IPS-15b (cell line): ENCODE results near the gene GOLGB1.

Experiments used
- H3K27me3 ChIP-seq: one replicate; pipeline ENCODE4 v1.6.1; 2013; ENCODE audit warnings: low read length; ENCODE audit not compliant: control insufficient read depth, insufficient read depth
- H3K36me3 ChIP-seq: one replicate; pipeline ENCODE4 v1.6.1; 2013; ENCODE audit warnings: low read length; ENCODE audit not compliant: control insufficient read depth, insufficient read depth
- H3K4me1 ChIP-seq: one replicate; pipeline ENCODE4 v1.6.1; 2013; ENCODE audit warnings: mild to moderate bottlenecking, low read length; ENCODE audit not compliant: control insufficient read depth, insufficient read depth
- H3K4me3 ChIP-seq: one replicate; pipeline ENCODE4 v1.5.1; 2013; ENCODE audit warnings: low read depth, low read length
- H3K9ac ChIP-seq: one replicate; pipeline ENCODE4 v1.6.1; 2013; ENCODE audit warnings: low read depth, mild to moderate bottlenecking, low read length
- H3K9me3 ChIP-seq: one replicate; pipeline ENCODE4 v1.6.1; 2013; ENCODE audit warnings: mild to moderate bottlenecking, low read length; ENCODE audit not compliant: control insufficient read depth, insufficient read depth

The GOLGB1 gene

DNA sequence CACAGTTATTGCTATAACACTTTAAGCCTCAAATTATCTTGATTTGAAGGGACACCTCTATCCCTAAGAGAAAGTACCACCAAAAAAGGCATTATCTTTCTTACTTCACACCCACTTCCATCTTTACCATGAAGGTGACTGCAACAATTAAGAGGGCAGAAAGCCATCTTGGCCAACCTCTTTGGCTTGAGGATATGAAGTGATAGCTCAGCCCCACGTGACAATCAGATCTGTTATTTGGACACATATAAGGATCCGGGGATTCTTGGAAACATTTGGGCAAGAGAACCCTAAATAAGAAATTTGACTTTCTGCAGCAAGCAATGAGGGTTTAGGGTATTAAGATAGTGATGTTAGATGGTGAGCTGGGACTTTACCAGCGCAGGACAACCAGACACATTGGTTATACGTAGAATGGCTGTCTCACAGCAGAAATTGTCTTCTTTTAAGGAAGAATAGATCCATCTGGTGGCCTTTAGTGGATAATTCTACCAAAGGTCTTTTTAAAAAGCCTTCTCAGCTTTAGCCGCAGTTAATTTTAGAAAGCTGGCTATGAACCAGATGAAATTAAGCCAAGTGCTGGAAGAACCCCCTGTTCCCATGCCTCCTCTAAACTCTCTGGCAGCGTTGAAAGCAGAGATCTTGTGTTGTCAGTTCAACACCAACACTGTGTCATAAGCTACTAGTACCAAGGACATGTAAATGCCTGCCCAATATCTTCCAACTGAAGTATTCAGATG, 101.2 kb downstream of the GOLGB1 start:
- peaks cover 7% of the 10 kb centered on the region for H3K4me1 ChIP-seq
- no peaks in the 10 kb centered on the region for H3K36me3 ChIP-seq
- H3K27me3 ChIP-seq, result no peaks in the 10 kb centered on the region
- H3K9me3 ChIP-seq, result no peaks in the 10 kb centered on the region
- H3K4me3 ChIP-seq, result no peak overlapping the region
- no peak overlapping the region for H3K9ac ChIP-seq

DNA sequence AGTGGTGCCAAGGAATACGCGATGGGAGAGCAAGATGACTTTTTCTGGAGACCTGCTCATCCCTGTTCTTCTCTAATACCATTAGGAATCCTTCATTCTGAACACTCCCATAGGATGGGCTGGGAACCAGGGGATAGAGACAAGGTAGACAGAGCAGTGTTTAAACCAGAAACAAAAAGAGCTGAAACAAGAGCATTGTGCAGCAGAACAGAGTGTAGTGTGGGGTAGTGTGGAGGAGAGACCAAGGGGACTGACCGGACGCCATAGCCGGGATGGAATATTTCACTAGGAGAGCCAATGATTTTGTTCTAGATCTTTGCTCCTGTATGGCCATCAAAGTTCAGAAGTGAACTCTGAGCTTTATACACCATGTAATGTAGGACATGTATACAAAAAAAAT, 104.5 kb downstream of the GOLGB1 start:
- no peak overlapping the region for H3K9ac ChIP-seq
- peaks cover 12% of the 10 kb centered on the region for H3K4me1 ChIP-seq
- H3K9me3 ChIP-seq, result no peaks in the 10 kb centered on the region
- H3K4me3 ChIP-seq, result no peak overlapping the region
- no peaks in the 10 kb centered on the region for H3K36me3 ChIP-seq
- no peaks in the 10 kb centered on the region for H3K27me3 ChIP-seq

DNA sequence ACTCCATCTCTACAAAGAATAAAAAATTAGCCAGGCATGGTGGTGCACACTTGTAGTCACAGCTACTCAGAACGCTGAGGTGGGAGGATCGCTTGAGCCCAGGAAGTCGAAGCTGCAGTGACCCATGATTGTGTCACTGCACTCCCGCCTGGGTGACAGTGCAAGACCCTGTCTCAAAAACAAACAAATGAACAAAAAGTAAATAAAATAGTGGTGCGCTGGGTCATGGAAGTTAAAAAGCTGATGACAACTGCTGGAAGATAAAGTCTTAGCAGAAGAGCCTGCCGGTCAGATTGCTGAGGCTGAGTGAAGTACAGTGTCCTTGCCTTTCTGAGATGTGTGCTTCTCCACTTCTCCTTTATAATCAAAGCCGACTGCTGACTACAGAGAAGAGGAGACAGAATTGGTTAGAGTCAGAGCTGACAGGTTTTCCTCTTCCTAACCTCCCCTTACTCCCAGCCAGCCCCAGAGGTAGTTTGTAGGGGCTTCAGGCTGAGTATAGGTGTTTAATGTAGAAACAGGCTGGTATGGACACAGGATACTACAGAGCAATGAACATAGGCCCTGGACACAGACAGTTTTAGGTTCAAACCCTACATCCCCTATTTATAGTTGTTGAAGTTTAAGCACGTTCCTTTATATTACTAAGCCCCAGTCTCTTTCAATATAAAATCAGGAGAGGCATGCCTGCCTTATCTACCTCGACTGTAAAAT, 106.8 kb downstream of the GOLGB1 start:
- Histone ChIP-seq H3K27me3 (no peaks in the 10 kb centered on the region), H3K9me3 (no peaks in the 10 kb centered on the region), H3K4me3 (no peak overlapping the region), H3K4me1 (peaks cover 12% of the 10 kb centered on the region), H3K36me3 (no peaks in the 10 kb centered on the region), H3K9ac (no peak overlapping the region)

- no peaks in the 10 kb centered on the region for H3K27me3 ChIP-seq
- no peak overlapping the region for H3K4me3 ChIP-seq
- H3K4me1 ChIP-seq, result peaks cover 12% of the 10 kb centered on the region
- no peaks in the 10 kb centered on the region for H3K36me3 ChIP-seq
- no peak overlapping the region for H3K9ac ChIP-seq
- H3K9me3 ChIP-seq, result no peaks in the 10 kb centered on the region
These were observed 108.4 kb downstream of the GOLGB1 start for GRCh38 chr3:121641127-121641526.

GRCh38 chr3:121637922-121638321, 111.6 kb downstream of the GOLGB1 start:
- no peak overlapping the region for H3K9ac ChIP-seq
- H3K27me3 ChIP-seq, result no peaks in the 10 kb centered on the region
- H3K36me3 ChIP-seq, result no peaks in the 10 kb centered on the region
- H3K4me3 ChIP-seq, result no peak overlapping the region
- H3K4me1 ChIP-seq, result peaks cover 1% of the 10 kb centered on the region
- no peaks in the 10 kb centered on the region for H3K9me3 ChIP-seq

- H3K4me1 ChIP-seq, result no peaks in the 10 kb centered on the region
- no peaks in the 10 kb centered on the region for H3K36me3 ChIP-seq
- no peak overlapping the region for H3K4me3 ChIP-seq
- no peaks in the 10 kb centered on the region for H3K9me3 ChIP-seq
- no peak overlapping the region for H3K9ac ChIP-seq
- H3K27me3 ChIP-seq, result no peaks in the 10 kb centered on the region
These were observed 119.2 kb downstream of the GOLGB1 start for GRCh38 chr3:121630355-121630754.

- Histone ChIP-seq H3K4me1 (no peaks in the 10 kb centered on the region), H3K9me3 (no peaks in the 10 kb centered on the region), H3K4me3 (no peak overlapping the region), H3K9ac (no peak overlapping the region), H3K36me3 (no peaks in the 10 kb centered on the region), H3K27me3 (no peaks in the 10 kb centered on the region)
These were observed 119.9 kb downstream of the GOLGB1 start for GRCh38 chr3:121629601-121630000.

DNA sequence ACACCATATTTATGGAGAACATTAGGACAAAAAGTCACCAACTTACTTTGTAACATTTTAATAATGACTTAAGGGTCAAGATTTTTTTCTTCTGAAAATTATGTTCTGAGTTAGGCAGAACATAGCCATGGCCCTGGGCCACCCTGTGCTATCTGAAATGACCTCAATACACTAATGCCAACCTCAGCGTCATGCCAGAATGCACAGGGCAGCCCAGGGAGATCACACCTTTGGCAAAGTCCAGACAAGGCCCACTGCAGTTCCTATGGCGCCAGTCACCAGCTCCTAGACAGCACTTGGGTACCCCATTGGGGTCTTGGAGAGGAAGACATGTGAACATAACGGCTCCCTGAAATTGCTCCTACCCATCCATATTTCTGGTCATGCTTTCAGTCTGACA, 121.9 kb downstream of the GOLGB1 start:
- Histone ChIP-seq H3K4me1 (no peaks in the 10 kb centered on the region), H3K4me3 (no peak overlapping the region), H3K36me3 (no peaks in the 10 kb centered on the region), H3K9ac (no peak overlapping the region), H3K9me3 (no peaks in the 10 kb centered on the region), H3K27me3 (no peaks in the 10 kb centered on the region)

- Histone ChIP-seq H3K36me3 (no peaks in the 10 kb centered on the region), H3K9ac (no peak overlapping the region), H3K4me1 (no peaks in the 10 kb centered on the region), H3K4me3 (no peak overlapping the region), H3K9me3 (no peaks in the 10 kb centered on the region), H3K27me3 (no peaks in the 10 kb centered on the region)
These were observed 122.3 kb downstream of the GOLGB1 start for GRCh38 chr3:121627211-121627610.

DNA sequence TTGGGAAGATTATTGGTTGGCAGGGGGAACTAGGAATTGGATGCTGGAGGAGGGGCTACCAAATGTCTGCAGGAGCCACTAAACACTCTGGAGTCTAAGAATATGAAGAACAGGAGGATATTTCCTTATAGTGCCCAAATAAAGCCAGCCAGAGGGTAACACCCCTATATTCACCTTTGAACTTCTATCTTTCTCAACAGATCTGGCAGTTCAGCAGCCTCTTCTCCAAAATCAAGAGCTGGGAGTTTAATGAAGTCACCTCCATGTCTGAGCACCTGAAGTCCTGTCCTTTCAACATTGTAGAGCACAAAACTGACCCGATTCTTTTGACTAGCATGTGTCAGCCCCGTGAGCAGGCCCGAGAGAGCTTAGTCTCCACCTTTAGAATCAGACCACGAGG, 123.0 kb downstream of the GOLGB1 start:
- H3K9ac ChIP-seq, result no peak overlapping the region
- H3K36me3 ChIP-seq, result no peaks in the 10 kb centered on the region
- no peak overlapping the region for H3K4me3 ChIP-seq
- no peaks in the 10 kb centered on the region for H3K4me1 ChIP-seq
- no peaks in the 10 kb centered on the region for H3K9me3 ChIP-seq
- H3K27me3 ChIP-seq, result no peaks in the 10 kb centered on the region

- H3K27me3 ChIP-seq, result no peaks in the 10 kb centered on the region
- no peaks in the 10 kb centered on the region for H3K9me3 ChIP-seq
- H3K9ac ChIP-seq, result no peak overlapping the region
- no peaks in the 10 kb centered on the region for H3K4me1 ChIP-seq
- no peaks in the 10 kb centered on the region for H3K36me3 ChIP-seq
- no peak overlapping the region for H3K4me3 ChIP-seq
These were observed 125.2 kb downstream of the GOLGB1 start for GRCh38 chr3:121624147-121624899.

DNA sequence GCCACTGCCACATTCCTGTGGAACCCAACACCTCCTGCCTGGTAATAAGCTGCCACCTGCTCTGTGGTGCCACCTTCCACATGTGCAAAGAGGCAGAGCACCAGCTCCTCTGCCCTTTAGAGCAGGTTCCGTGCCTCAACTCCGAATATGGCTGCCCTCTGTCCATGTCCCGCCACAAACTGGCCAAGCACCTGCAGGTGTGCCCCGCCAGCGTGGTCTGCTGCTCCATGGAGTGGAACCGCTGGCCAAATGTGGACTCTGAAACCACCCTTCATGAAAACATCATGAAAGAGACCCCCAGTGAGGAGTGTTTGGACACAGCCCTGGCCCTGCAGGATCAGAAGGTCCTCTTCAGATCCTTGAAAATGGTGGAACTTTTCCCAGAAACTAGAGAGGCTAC, 128.1 kb downstream of the GOLGB1 start:
- no peaks in the 10 kb centered on the region for H3K36me3 ChIP-seq
- no peaks in the 10 kb centered on the region for H3K9me3 ChIP-seq
- no peaks in the 10 kb centered on the region for H3K4me1 ChIP-seq
- H3K9ac ChIP-seq, result no peak overlapping the region
- H3K27me3 ChIP-seq, result no peaks in the 10 kb centered on the region
- H3K4me3 ChIP-seq, result no peak overlapping the region
